ES-I3 (cell line): ENCODE measurements around the gene MISP.
"Not testable (repeated sequence)": the region's sequence is repeated elsewhere in the genome, so short reads cannot be mapped to it uniquely, and the experiment has no call there.

Source experiments
- H3K36me3 ChIP-seq: 2 replicates; pipeline ENCODE4 v1.6.1; 2013; ENCODE audit warnings: mild to moderate bottlenecking, low read length, control low read depth, moderate library complexity; ENCODE audit not compliant: insufficient read depth
- H3K4me1 ChIP-seq: 2 replicates; pipeline ENCODE4 v1.6.1; 2013; ENCODE audit warnings: mild to moderate bottlenecking, control low read depth, low read length; ENCODE audit not compliant: insufficient read depth
- H3K9ac ChIP-seq: 2 replicates; pipeline ENCODE4 v1.6.1; 2013; ENCODE audit warnings: low read depth, mild to moderate bottlenecking, low read length, moderate library complexity
- H3K9me3 ChIP-seq: 2 replicates; pipeline ENCODE4 v1.6.1; 2013; ENCODE audit warnings: mild to moderate bottlenecking, low read length, moderate library complexity; ENCODE audit not compliant: control insufficient read depth, insufficient read depth

The MISP gene

DNA sequence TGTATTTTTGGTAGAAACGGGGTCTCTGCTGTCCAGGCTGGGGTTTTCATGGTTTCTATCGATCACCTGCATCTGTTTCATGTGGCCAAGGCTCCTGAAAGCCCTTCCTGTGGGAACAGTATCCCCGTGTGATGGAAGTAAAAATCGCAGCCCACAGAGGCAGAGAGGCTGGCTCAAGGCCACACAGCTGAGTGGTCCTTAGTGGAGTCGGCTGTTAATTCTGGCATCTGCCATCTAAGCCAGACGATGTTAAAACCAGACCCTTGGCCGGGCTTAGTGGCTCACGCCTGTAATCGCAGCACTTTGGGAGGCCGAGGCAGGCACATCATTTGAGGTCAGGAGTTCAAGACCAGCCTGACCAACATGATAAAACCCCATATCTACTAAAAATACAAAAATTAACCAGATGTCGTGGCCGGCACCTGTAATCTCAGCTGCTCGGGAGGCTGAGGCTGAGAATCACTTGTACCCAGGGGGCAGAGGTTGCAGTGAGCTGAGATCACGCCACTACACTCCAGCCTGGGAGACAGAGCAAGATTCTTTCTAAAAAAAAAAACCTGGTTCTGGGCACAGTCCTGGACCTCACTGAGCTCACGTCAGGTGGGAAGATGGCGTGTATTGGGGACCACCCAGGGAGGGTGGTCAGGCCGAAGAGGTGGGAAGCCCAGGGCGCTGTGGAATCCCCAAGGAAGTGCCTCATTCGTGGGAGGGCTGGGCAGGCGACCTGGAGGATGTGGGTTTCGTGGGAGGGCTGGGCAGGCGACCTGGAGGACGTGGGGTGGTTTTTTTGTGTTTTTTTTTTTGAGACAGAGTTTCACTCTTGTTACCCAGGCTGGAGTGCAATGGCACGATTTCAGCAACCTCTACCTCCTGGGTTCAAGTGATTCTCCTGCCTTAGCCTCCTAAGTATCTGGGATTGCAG is 18.5 kb upstream of the MISP start:
- Histone ChIP-seq H3K4me1 (no peaks in the 10 kb centered on the region; the same call in 1 of the 2 replicates), H3K9me3 (no peaks in the 10 kb centered on the region), H3K36me3 (no peaks in the 10 kb centered on the region), H3K9ac (no peak overlapping the region)

- Histone ChIP-seq H3K36me3 (no peaks in the 10 kb centered on the region), H3K4me1 (no peaks in the 10 kb centered on the region), H3K9me3 (no peaks in the 10 kb centered on the region), H3K9ac (no peak overlapping the region)
Measured at GRCh38 chr19:734716-735115, 16.2 kb upstream of the MISP start.

GRCh38 chr19:736125-736524 is 14.8 kb upstream of the MISP start:
- no peaks in the 10 kb centered on the region for H3K36me3 ChIP-seq
- H3K9me3 ChIP-seq, result no peaks in the 10 kb centered on the region
- H3K4me1 ChIP-seq, result no peaks in the 10 kb centered on the region
- no peak overlapping the region for H3K9ac ChIP-seq

DNA sequence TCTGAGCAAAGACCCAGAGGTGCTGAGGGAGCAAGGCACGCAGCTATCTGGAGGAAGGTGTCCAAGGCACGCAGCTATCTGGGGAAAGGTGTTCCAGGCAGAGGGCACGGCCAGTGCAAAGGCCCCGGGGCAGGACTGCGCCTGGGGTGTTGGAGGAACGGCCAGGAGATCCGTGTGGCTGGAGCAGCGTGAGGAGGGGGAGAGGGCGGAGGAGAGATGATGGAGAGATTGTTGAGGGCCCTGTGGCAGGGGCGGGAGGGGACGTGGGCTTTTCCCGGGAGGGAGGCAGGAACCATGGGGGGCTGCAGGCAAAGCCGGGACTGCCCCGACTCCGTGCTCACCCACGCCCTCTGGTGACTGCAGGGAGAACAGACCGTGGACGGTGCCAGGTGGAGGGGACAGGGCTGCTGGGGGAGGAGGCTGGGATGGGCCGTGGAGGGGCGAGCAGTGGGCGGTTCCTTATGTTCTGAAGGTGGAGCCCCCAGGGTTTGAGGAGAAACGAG is 13.3 kb upstream of the MISP start:
- H3K9ac ChIP-seq, result no peak overlapping the region
- no peaks in the 10 kb centered on the region for H3K4me1 ChIP-seq
- no peaks in the 10 kb centered on the region for H3K36me3 ChIP-seq
- no peaks in the 10 kb centered on the region for H3K9me3 ChIP-seq

DNA sequence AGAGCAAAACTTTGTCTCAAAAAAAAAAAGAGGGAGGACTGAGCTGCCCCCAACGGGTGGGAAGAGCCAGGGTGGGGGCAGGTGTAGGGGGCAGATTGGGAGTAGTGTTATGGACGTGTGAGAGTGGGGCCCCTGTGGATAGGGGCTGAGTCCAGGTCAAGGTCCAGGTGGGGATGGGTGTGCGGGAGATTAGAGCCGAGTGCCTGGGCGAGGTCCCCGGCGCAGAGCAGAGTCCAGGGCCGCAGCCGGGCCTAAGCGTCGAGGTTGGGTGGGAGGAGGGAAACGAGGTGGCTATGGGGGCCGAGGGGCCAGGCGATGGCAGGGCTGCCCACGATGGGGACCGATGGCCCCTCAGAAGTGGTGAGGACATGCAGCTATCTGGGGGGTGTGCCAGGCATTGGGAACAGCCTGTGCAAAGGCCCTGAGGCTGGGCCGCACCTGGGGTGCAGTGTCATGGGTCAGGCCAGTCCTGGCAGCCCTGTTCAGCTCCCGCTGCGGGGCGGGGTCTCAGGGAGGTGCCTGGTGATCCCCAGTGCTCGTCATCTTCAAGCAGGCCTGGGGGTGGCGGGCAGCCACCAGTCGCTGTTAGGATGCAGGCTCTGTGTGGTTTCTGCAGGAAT is 12.3 kb upstream of the MISP start:
- H3K9ac ChIP-seq, result no peak overlapping the region

GRCh38 chr19:739998-740715 is 10.8 kb upstream of the MISP start:
- no peak overlapping the region for H3K9ac ChIP-seq
- H3K36me3 ChIP-seq, result no peaks in the 10 kb centered on the region
- H3K9me3 ChIP-seq, result no peaks in the 10 kb centered on the region; the same call in 1 of the 2 replicates
- H3K4me1 ChIP-seq, result no peaks in the 10 kb centered on the region

More for the DNA sequence above, 12.3 kb upstream of the MISP start:
- no peaks in the 10 kb centered on the region for H3K9me3 ChIP-seq
- no peaks in the 10 kb centered on the region for H3K4me1 ChIP-seq
- H3K36me3 ChIP-seq, result no peaks in the 10 kb centered on the region

- H3K9me3 ChIP-seq, H3K4me1 ChIP-seq, H3K36me3 ChIP-seq, H3K9ac ChIP-seq: not testable (repeated sequence)
Measured at GRCh38 chr19:740816-741505, 10.0 kb upstream of the MISP start.

DNA sequence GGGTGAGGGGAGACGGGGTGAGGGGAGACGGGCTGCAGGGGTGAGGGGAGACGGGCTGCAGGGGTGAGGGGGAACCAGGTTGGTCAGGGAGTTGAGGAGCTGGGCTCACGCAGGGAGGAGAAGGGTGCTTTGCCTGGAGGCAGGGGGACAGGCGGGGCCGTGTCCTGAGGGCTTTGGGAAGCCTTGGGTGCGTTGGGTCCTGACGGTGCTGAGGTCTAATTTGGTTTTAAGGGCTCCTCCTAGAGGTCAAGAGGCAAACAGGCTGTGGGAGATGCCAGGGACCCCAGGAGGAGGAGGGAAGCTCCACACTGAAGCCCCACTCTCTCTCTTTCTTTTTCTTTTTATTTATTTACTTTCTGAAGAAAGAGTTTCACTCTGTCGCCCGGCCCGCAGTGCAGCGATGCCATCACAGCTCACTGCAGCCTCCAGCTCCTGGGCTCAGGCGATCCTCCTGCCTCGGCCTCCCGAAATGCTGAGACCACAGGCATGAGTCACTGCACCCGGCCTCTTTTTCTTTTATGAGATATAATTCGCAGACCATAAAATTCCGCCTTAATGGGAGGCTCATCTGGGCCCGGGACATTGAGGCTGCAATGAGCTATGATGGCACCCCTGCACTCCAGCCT is 9.3 kb upstream of the MISP start:
- Histone ChIP-seq H3K4me1 (no peaks in the 10 kb centered on the region), H3K9ac (no peak overlapping the region), H3K36me3 (no peaks in the 10 kb centered on the region), H3K9me3 (no peaks in the 10 kb centered on the region; the same call in 1 of the 2 replicates)

DNA sequence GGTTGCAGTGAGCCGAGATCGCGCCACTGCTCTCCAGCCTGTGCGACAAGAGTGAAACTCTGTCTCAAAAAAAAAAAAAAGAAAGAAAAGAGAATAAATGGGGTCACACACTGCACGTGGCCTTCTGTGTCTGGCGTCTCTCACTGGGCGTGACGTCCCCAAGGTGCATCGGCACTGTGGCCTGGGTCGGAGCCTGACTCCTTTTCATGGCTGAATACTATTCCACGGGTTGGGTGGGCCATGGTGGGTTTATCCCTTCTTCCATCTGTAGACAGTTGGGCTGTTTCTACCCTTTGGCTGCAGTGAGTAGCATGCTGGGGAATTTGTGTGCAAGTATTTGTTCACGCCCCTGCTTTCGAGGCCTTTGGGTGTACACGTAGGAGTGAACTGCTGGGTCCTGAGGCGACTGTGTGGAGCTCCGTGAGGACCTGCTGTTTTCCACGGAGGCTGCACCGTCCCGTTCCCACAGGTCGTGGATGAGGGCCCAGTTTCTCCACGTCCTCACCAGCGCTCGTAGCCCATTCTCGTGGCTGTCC is 8.3 kb upstream of the MISP start:
- Histone ChIP-seq H3K9ac (no peak overlapping the region), H3K4me1 (no peaks in the 10 kb centered on the region), H3K9me3 (peaks cover 1% of the 10 kb centered on the region; the same call in 1 of the 2 replicates), H3K36me3 (no peaks in the 10 kb centered on the region)

- peaks cover 4% of the 10 kb centered on the region; the same call in 1 of the 2 replicates for H3K9me3 ChIP-seq
- no peaks in the 10 kb centered on the region for H3K4me1 ChIP-seq
- no peak overlapping the region for H3K9ac ChIP-seq
- H3K36me3 ChIP-seq, result no peaks in the 10 kb centered on the region
Measured at GRCh38 chr19:743168-743687, 7.7 kb upstream of the MISP start.

- H3K4me1 ChIP-seq, H3K9ac ChIP-seq, H3K9me3 ChIP-seq, H3K36me3 ChIP-seq: not testable (repeated sequence)
Measured at GRCh38 chr19:745138-745537, 5.8 kb upstream of the MISP start.

GRCh38 chr19:746208-746819 is 4.6 kb upstream of the MISP start:
- Histone ChIP-seq H3K9ac (no peak overlapping the region), H3K36me3 (no peaks in the 10 kb centered on the region), H3K9me3 (peaks cover 4% of the 10 kb centered on the region; the same call in 1 of the 2 replicates), H3K4me1 (no peaks in the 10 kb centered on the region; the same call in 1 of the 2 replicates)

GRCh38 chr19:746956-747355 is 4.0 kb upstream of the MISP start:
- no peak overlapping the region for H3K9ac ChIP-seq
- H3K9me3 ChIP-seq, result peaks cover 4% of the 10 kb centered on the region; the same call in 1 of the 2 replicates
- no peaks in the 10 kb centered on the region; the same call in 1 of the 2 replicates for H3K4me1 ChIP-seq
- H3K36me3 ChIP-seq, result no peaks in the 10 kb centered on the region
